ENCODE results near the gene UBE2G2.
"Not testable (repeated sequence)": the region's sequence is repeated elsewhere in the genome, so short reads cannot be mapped to it uniquely, and the experiment has no call there.

UBE2G2 gene

GRCh38 chr21:44836666-44837471 is 35.2 kb upstream of the UBE2G2 start:
- in situ Hi-C loops (cut with MboI; ENCODE audit: low sequenced_read_pairs): no loop called here

- in situ Hi-C loops (cut with MboI; ENCODE audit: low sequenced_read_pairs): no loop called here
Observed at GRCh38 chr21:44836349-44836665, 34.7 kb upstream of the UBE2G2 start.

GRCh38 chr21:44835647-44835973 is 34.0 kb upstream of the UBE2G2 start:
- in situ Hi-C loops (cut with MboI; ENCODE audit: low sequenced_read_pairs): no loop called here

DNA sequence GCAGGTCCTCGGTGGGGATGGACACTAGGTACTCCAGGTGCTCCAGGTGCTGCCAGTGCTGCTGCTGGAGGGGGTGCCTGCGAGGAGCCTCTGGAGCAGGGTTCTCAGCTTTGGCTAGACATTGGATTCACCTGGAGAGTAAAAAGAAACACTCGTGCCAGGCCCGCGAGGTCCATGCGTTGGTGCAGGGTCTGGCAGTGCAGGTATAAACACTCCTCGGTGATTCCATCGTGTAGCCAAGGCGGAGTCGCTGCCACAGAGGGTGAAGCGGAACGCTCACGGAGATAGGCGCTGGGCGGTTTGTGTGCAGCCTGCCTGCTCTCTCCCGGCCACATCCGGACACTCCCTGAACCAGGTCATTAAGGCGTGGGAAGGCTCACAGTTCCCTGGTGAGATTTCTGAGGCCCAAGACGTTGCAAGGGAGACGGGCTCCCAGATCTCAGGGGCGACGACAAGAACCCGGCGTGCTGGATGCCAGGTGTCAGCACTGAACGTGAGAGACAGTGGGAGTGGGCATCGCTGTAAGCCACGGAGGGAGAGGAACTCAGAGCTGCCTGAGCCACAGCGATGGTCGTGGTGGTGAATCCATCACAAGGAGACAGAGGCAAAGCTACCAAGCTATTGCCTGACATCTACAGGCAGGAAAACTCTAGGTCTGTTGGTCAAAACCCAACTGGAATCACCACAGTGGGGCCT is 33.5 kb upstream of the UBE2G2 start:
- in situ Hi-C loops (cut with MboI; ENCODE audit: low sequenced_read_pairs): no loop called here

DNA sequence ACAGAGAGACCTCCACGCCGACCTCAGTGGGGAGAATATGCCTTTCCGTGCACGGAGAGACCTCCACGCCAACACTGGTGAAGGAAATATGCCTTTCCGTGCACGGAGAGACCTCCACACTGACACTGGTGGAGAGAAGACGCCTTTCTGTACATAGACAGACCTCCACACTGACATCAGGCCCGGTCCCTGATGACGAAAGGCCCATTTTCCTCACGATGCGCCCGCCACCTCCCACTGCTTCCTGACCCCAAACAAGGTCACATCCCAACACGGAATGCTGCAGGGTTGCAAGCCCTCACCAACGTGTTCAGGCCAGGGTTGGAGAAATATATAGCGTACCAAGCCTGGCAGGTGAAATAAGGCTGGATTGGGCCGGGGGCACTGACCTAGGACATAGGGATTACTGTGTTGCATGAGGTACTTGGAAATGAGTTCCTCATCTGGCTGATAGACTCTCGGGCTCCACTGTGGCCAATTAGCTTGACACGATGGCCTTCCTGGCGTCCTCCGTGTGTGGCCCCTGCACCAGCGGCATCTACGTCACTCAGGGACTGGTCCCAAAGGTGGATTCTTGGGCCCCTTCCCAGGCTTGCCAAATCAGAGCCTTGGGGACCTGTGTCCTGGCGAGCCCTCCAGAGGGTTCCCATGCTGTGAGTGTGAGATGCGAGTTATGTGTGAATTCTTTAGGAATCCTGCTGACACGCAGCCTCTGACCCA is 32.8 kb upstream of the UBE2G2 start:
- in situ Hi-C loops (cut with MboI; ENCODE audit: low sequenced_read_pairs): no loop called here

DNA sequence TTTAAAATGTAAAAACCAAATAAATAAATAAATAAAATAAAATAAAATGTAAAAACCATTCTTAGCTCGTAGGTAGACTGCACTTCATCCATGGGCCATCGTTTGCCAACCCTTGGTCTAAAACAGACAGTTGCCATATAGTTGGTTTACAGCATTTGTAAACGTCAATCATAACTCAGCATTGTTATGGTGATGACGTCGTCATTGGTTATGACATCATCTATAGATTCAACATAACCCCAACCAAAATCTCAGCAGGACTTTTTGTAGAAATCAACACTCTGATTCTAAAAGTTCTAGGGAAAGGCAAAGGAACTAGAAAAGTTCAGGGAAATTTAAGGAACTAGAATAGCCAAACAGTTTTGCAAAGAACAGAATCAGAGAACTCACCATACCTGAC is 32.0 kb upstream of the UBE2G2 start:
- in situ Hi-C loops (cut with MboI; ENCODE audit: low sequenced_read_pairs): no loop called here

GRCh38 chr21:44832516-44833255 is 31.1 kb upstream of the UBE2G2 start:
- in situ Hi-C loops (cut with MboI; ENCODE audit: low sequenced_read_pairs): not testable (repeated sequence)

DNA sequence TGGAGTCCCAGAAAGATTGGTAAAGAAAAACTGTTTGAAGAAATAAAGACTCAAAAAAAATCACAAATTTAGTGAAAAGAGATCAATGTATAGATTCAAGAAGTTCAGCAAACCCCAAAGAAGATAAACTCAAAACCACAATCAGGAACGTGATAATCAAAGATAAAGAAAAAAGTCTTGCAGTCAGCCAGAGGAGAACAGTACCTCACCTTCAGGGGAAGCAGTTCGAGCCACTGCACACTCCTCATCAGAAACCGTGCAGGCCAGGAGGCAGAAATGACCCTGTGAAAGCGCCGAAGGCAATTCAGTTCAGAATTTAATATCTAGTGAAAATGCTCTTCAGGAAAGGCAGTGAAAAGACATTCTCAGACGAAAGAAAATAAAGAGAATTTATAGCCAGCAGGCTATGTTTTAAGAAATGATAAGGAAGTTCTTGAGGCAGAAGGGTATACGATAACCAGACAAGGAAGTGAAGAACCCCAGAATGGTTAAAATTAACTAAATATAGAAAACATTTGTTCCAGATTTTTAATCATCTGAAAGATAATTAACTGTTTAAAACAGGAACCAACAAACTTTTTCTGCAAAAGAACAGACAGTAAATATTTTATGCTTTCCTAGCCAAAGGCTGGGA is 29.7 kb upstream of the UBE2G2 start:
- in situ Hi-C loops (cut with MboI; ENCODE audit: low sequenced_read_pairs): no loop called here

- in situ Hi-C loops (cut with MboI; ENCODE audit: low sequenced_read_pairs): no loop called here
Observed at GRCh38 chr21:44829507-44830092, 28.0 kb upstream of the UBE2G2 start.

DNA sequence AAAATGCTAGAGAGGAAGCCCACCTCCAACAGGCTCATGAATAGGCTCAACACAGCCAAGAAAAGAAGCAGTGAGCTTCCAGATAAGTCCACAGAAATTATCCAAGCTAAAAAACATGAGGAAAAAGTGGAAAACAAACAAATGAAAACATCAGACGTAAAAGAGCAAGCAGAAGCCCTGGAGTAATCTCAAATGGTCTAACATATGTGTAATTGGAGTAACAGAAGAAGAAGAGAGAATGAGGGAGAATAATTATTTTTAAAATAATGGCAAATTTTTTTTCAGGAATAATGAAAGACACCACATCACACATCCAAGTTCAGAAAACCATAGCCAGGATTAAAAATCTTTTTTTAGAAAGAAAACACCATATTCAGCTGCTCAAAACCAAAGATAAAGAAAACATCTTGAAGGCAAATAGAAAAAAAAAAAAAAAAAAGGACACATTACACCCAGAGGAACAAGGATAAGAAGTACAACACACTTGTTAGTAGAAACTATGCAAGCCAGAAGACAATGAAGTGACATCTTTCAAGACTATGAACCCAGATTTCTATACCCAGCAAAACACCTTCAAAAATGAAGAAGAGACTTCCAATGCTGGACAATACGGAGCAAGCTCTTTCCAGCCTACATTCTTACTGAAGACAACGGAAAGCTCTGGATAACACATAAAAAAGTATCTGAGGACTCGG is 26.9 kb upstream of the UBE2G2 start:
- in situ Hi-C loops (cut with MboI; ENCODE audit: low sequenced_read_pairs): no loop called here

DNA sequence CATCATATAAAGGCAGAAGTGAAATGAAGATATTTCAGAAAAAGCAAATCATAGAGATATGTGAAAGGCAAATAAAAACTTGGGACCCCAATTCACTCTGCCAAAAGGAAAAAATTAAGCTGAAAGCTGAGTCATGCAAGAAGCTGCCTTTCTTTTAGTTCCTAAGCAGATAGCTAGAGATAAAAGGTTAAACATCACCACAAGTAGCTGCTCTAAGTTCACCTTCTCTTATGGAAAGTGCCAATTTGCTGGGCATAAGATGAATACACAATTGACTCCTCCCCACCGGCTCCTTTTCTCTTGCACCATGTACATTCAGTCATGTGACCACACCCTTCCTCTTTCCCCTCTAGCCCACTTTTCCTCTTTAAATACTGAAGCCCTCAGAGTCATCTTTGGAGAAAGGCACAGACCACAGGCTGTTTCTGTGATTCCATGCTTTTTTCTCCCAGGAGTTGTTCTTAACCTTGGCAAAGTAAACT is 21.6 kb upstream of the UBE2G2 start:
- in situ Hi-C loops (cut with MboI; ENCODE audit: low sequenced_read_pairs): no loop called here

GRCh38 chr21:44822484-44823178 is 21.0 kb upstream of the UBE2G2 start:
- in situ Hi-C loops (cut with MboI; ENCODE audit: low sequenced_read_pairs): no loop called here

- in situ Hi-C loops (cut with MboI; ENCODE audit: low sequenced_read_pairs): no loop called here
Observed at GRCh38 chr21:44820851-44821250, 19.2 kb upstream of the UBE2G2 start.

GRCh38 chr21:44819283-44820243 is 17.9 kb upstream of the UBE2G2 start:
- in situ Hi-C loops (cut with MboI; ENCODE audit: low sequenced_read_pairs): no loop called here

- in situ Hi-C loops (cut with MboI; ENCODE audit: low sequenced_read_pairs): no loop called here
Observed at GRCh38 chr21:44818640-44819011, 17.0 kb upstream of the UBE2G2 start.

DNA sequence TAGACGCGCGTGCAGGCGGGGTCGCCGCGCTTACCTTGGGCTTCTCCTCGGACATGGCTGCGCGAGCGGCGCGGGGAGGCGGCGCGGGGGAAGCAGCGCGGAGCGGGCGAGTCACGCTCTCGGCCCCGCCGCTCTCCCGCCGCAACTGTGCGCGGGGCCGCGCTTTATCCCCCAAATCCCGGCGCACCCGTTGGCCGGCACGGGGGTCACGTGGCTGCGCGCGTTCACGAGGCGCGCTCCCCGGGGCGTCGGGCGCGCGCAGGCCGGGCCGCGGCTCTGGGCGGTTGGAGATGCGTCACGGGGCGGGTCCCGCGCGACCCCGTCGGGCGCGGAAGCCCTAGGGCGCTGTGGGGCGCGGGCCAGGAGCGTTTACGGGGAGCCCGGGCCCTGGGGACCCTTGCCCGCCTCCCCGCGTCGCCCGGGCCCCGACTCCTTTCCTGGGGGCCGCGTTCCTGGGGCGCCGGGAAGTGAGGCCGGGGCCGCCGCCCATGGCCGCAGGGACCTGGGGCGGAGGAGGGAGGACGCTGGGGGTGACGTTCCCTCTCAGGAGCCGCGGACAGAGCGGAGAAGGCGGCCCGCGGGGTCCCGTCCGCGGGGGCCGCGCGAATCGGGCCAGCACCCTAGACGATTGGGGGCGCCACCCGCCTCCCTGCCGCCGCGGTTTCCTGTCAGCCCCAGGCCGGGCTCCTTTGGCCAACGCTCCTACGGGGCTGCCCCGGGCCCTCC is 16.5 kb upstream of the UBE2G2 start, which contains the start of gene SUMO3:
SUMO3 (minus strand) TSS at position 149 of the 726 bp plus-strand sequence; CDS start at position 55, 94 bp downstream.
- in situ Hi-C loops (cut with MboI; ENCODE audit: low sequenced_read_pairs): no loop called here

GRCh38 chr21:44817506-44817880 is 15.9 kb upstream of the UBE2G2 start:
- in situ Hi-C loops (cut with MboI; ENCODE audit: low sequenced_read_pairs): no loop called here

Data from hTERT RPE-1 (cell line).